GM13976 (cell line): ENCODE measurements around the gene ACTR6.

ENCODE experiments used
- DNase-seq: peaks from one replicate; pipeline ENCODE4 v3.0.0; 2012; ENCODE audit warnings: low spot score
- CTCF ChIP-seq: IDR thresholded peaks from 2 replicates; pipeline ENCODE4 v1.5.1; 2012; ENCODE audit warnings: borderline replicate concordance, mild to moderate bottlenecking; ENCODE audit not compliant: insufficient read depth; ENCODE audit errors: extremely low read depth, missing control alignments, control extremely low read depth
- in situ Hi-C: fragments of 300-500 bp; cut with MboI; formaldehyde crosslinking; loops from one replicate; pipeline ENCODE4 v1.12.0; 2022; ENCODE audit warnings: low sequenced_read_pairs, mixed read lengths, inconsistent platforms; ENCODE audit not compliant: unreplicated experiment

The ACTR6 gene

DNA sequence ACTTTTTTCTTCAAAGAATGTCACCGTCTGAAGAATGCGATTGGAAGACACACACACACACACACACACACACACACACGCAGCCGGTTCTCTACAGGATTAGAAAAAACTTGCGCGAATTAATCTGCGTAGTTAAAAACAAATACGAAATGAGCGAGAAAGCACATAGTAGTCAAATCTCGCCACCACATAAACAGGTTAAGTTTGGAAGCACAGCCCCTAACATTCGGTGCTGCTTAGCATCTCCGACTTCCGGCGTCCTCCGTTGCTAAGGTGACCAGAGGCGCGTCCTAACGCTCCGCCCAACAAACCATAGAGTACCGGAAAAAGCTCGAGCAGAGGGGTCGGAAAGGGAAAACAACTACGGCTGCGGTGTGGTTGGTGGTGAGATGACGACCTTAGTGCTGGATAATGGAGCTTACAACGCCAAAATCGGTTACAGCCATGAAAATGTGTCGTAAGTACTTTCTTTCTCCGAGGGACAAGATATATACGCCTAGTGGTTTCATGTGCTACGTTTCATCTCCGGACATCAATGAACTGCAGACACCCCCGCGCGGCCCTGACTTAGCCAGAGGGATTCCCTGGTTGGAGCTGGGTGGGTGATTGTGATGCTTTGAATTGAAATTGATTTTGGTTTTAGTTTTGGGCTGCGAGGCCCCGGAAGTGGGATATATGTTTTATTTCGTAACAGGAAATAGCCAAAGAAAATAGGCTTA lies at the start of gene ACTR6:
TSS of gene ACTR6 (plus strand) at position 353 of the 719 bp plus-strand sequence. CDS start at position 390, 37 bp downstream.
- in situ Hi-C loops: no loop called here
- peak; percentile 91 for DNase-seq
- TF ChIP-seq CTCF: no peak

GRCh38 chr12:100151769-100152168 lies 48.8 kb upstream of the ACTR6 start:
- DNase-seq: no peak
- in situ Hi-C loops: no loop called here
- no peak for TF ChIP-seq CTCF

GRCh38 chr12:100153131-100153530 lies 47.5 kb upstream of the ACTR6 start:
- TF ChIP-seq CTCF: no peak
- in situ Hi-C loops: no loop called here
- no peak for DNase-seq

DNA sequence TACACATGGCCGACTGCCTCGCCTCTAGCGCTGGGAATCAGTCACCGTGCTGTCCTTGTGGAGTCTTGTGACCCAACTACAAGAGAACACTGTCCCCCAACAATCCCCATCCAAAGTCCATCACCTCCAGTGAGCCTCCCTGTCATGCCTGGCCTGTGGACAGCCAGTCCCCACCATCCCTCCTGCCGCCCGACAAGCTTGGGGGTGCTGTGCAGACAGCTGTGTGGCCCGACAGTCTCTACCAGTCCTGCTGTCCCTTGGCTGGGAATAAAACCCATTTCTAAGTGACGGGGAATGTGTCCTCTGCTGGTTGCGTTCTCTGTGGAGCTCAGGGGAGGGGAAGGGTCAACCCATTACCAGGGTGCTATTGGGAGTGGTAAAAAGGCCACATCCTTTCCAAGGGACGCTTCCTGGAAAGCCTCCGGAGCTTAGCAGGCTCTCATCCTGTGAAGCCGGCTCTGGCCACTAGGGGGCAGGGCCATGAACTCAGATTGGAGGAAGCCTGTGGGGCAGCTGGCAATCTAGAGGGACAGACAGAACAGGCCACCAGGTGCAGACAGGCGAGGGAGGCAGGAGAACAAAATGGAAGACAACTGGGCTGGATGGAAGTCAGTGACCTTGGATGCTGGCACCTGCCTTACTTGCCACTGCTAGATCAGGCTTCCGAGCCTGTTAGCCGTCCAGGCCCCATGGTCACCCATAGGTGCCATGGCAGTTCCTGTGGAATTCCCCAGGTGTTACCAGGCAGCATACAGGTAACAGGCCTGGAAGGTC lies 46.0 kb upstream of the ACTR6 start:
- peak; percentile 76 for DNase-seq
- peak; percentile 90 for TF ChIP-seq CTCF
- in situ Hi-C loops: no loop called here

- no peak for DNase-seq
- TF ChIP-seq CTCF: no peak
- in situ Hi-C loops: no loop called here
These were observed 43.7 kb upstream of the ACTR6 start for GRCh38 chr12:100156731-100157426.

- TF ChIP-seq CTCF: no peak
- in situ Hi-C loops: no loop called here
- no peak for DNase-seq
These were observed 43.2 kb upstream of the ACTR6 start for GRCh38 chr12:100157427-100157821.
